Thyroid gland (tissue), 4 donors: ENCODE data around the gene SHISA5. TPM values are rescaled to one million over a fixed set of nuclear protein-coding genes. Genes with fewer than 3 reads are reported as not detected.

Source experiments
- DNase-seq, 2 donors: peaks; one replicate each; pipeline ENCODE4 v3.0.0-alpha.2; 2019
- H3K27ac ChIP-seq, 3 donors: fragments of 200-600 bp; sonication (generic); 1 replicate in 2 of 3; 2 replicates in 1 of 3; pipeline ENCODE4 v1.5.1; 2016 to 2019; ENCODE audit warnings: mild to moderate bottlenecking in 1 of 3, moderate library complexity in 1 of 3
- H3K27me3 ChIP-seq: fragments of 200-600 bp; sonication (generic); one replicate; pipeline ENCODE4 v1.5.1; 2019
- H3K36me3 ChIP-seq, 2 donors: fragments of 200-600 bp; sonication (generic); one replicate each; pipeline ENCODE4 v1.5.1; 2016 to 2019
- H3K4me1 ChIP-seq, 2 donors: fragments of 200-600 bp; sonication (generic); one replicate each; pipeline ENCODE4 v1.5.1; 2017 to 2019
- H3K4me3 ChIP-seq, 3 donors: fragments of 200-600 bp; sonication (generic); replicated peaks in 1 of 3; 1 replicate in 2 of 3; 2 replicates in 1 of 3; pipeline ENCODE4 v1.5.1; 2016; ENCODE audit warnings: mild to moderate bottlenecking in 1 of 3
- H3K9me3 ChIP-seq: fragments of 200-600 bp; sonication (generic); one replicate; pipeline ENCODE4 v1.5.1; 2017
- CTCF ChIP-seq, 6 experiments: fragments of 200-600 bp in 3 of 6; fragments of 450-650 bp in 3 of 6; sonication (generic) in 3 of 6; IDR thresholded peaks; one replicate each; pipeline ENCODE4 v1.5.1; 2016 to 2019; ENCODE audit warnings: antibody characterized with exemption in 6 of 6, mild to moderate bottlenecking in 2 of 6, inconsistent platforms in 1 of 6, moderate library complexity in 1 of 6
- POLR2A ChIP-seq, 2 donors: fragments of 450-650 bp; IDR thresholded peaks; one replicate each; pipeline ENCODE4 v1.6.1; 2017; ENCODE audit warnings: antibody characterized with exemption in 2 of 2, mild to moderate bottlenecking in 2 of 2, moderate library complexity in 1 of 2
- WGBS, 2 donors: methylation state at CpG; one replicate each; pipeline ENCODE4 v1.1.5; 2017; 5-methylcytosine and 5-hydroxymethylcytosine counted together
- intact Hi-C: fragments of 100-400 bp; cut with DNase I; formaldehyde crosslinking; loops from one replicate; pipeline ENCODE4 v1.15.1; 2023
- total RNA-seq, 4 donors: library from RNA; depleted of rRNA; stranded (reverse); fragments of >200 nt; gene quantifications; one replicate each; pipeline ENCODE4 v1.2.3, GENCODE V29; 2016

Gene SHISA5
- total RNA-seq, 4 donors from 2014 or later, result 100.0 to 120 (median 109) TPM

- WGBS, 2 donors, result 50 to 54% methylated on average over 11 of the region's 12 CpGs
- Histone ChIP-seq H3K9me3 (no peaks in the 10 kb centered on the region), H3K4me1 (peaks cover 46 to 64% of the 10 kb centered on the region in 2 donors), H3K27me3 (no peaks in the 10 kb centered on the region), H3K36me3 (no peaks in the 10 kb centered on the region), H3K27ac (peak overlapping the region; percentile 95 to 96 (median 96)), H3K4me3 (no peak overlapping the region)
- TF ChIP-seq POLR2A (IDR thresholded peaks at IDR 0.05) (peak in 1 of 2 donors; percentile 68), CTCF (IDR thresholded peaks at IDR 0.05) (no peak)
- DNase-seq, result peak; percentile 82 to 85
- intact Hi-C loops, result loop anchor here (10.0 kb wide), 1 partner anchor 159 kb away; no protein-coding TSS in a partner anchor
These were observed 70.4 kb downstream of the SHISA5 start for GRCh38 chr3:48433472-48434118.

GRCh38 chr3:48432411-48433371 lies 71.3 kb downstream of the SHISA5 start:
- Histone ChIP-seq H3K27ac (peak overlapping the region; percentile 95 to 96 (median 96)), H3K27me3 (no peaks in the 10 kb centered on the region), H3K9me3 (no peaks in the 10 kb centered on the region), H3K4me1 (peaks cover 55 to 72% of the 10 kb centered on the region in 2 donors), H3K36me3 (no peaks in the 10 kb centered on the region), H3K4me3 (no peak overlapping the region)
- no peak for TF ChIP-seq POLR2A (IDR thresholded peaks at IDR 0.05)
- no peak for TF ChIP-seq CTCF (IDR thresholded peaks at IDR 0.05)
- DNase-seq, result no peak
- 81 to 86% methylated on average over 14 to 16 of the region's 16 CpGs for WGBS, 2 donors
- intact Hi-C loops, result loop anchor here (10.0 kb wide), 1 partner anchor 158 kb away; no protein-coding TSS in a partner anchor

DNA sequence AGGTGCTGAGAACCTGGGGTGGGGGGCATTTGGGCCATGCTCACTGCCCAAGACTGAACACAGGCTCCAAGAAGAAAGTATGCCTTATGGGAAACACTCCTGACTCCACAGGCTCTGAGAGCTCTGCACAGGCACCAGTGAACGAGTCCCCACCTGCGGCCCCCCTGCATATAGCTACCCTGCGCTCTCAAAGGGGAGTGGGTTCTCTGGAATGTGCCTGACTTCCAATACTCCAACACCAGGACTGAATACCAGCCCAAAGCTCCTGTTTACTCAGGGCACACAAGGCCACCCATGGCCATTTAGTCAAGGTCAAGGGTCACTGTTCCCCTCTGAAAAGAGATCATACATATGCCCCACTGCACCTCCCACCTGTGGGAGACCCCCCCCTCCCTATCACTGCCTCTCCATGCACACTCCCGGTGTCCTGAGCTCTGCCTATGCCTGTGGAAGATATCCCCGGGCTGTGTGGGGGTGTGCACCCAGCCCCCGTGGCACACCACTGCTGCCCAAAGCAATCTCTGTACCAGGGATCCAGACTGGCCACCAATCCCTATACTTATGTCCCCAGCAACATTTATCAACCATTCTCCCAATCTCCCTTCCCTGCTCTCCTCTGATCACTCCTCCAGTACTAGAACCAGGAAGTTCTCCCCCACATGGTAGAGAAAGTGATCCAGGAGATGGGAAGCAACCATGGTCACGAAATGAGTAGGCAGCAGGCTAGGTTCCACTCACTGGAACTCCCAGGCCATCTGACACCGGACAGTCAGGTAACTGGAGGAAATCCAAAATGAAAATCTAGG lies 72.5 kb downstream of the SHISA5 start:
- DNase-seq, result no peak
- Histone ChIP-seq H3K36me3 (no peaks in the 10 kb centered on the region), H3K27ac (peak overlapping the region; percentile 94 to 96 (median 95)), H3K9me3 (no peaks in the 10 kb centered on the region), H3K4me3 (no peak overlapping the region), H3K4me1 (peaks cover 63 to 84% of the 10 kb centered on the region in 2 donors), H3K27me3 (no peaks in the 10 kb centered on the region)
- 85 to 91% methylated on average over 8 of the region's 8 CpGs for WGBS, 2 donors
- intact Hi-C loops, result loop anchor here (10.0 kb wide), 1 partner anchor 157 kb away; no protein-coding TSS in a partner anchor
- TF ChIP-seq CTCF (IDR thresholded peaks at IDR 0.05) (no peak), POLR2A (IDR thresholded peaks at IDR 0.05) (no peak)

DNA sequence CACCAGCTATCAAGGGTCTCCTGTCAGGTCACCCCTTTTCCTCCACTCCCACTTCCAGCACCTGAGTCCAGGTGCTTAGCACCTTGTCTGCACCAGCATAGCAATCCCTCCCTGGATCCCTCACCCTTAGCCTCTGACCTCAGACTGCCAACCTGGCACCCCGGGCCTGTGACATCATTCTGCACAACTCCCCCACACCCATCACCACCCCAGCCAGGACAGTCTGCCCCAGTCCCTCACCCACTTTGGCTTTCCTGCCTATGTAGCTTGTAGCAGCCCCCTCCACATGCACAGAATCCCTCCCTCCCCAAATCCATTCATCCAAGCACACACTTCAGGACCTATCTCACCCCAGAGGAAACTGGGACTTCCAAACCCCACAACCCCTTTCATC lies 73.3 kb downstream of the SHISA5 start:
- Histone ChIP-seq H3K36me3 (no peaks in the 10 kb centered on the region), H3K27ac (peak overlapping the region; percentile 94 to 96 (median 95)), H3K4me1 (peaks cover 68 to 84% of the 10 kb centered on the region in 2 donors), H3K4me3 (no peak overlapping the region), H3K27me3 (no peaks in the 10 kb centered on the region), H3K9me3 (no peaks in the 10 kb centered on the region)
- TF ChIP-seq POLR2A (IDR thresholded peaks at IDR 0.05), result no peak
- TF ChIP-seq CTCF (IDR thresholded peaks at IDR 0.05), result no peak
- DNase-seq, result no peak
- WGBS, 2 donors, result 76 to 86% methylated on average over 1 of the region's 1 CpG
- intact Hi-C loops, result loop anchor here (10.0 kb wide), 1 partner anchor 156 kb away; no protein-coding TSS in a partner anchor
